Brain microvascular endothelial cell (primary cell): ENCODE results near the gene SLC19A1.

Source experiments
- DNase-seq: peaks from one replicate; pipeline ENCODE4 v3.0.0-alpha.2; 2020
- H3K27ac ChIP-seq: fragments of 250-450 bp; sonication (Bioruptor Pico); 2 replicates; pipeline ENCODE4 v1.5.1; 2020; ENCODE audit warnings: mild to moderate bottlenecking, moderate library complexity
- H3K27me3 ChIP-seq: fragments of 250-450 bp; sonication (Bioruptor Pico); replicated peaks from 2 replicates; pipeline ENCODE4 v1.5.1; 2020; ENCODE audit warnings: mild to moderate bottlenecking
- H3K36me3 ChIP-seq: fragments of 250-450 bp; sonication (Bioruptor Pico); replicated peaks from 2 replicates; pipeline ENCODE4 v1.5.1; 2020; ENCODE audit warnings: mild to moderate bottlenecking
- H3K4me3 ChIP-seq: 2 replicates; pipeline ENCODE4 v1.5.1; 2011; ENCODE audit warnings: low read depth, mild to moderate bottlenecking, control low read depth, low read length, moderate library complexity
- CTCF ChIP-seq: IDR thresholded peaks from 2 replicates; pipeline ENCODE4 v1.5.1; 2011; ENCODE audit warnings: low read depth, mild to moderate bottlenecking, moderate library complexity, low read length, control low read depth, inconsistent platforms; ENCODE audit errors: missing control alignments
- in situ Hi-C: cut with HindIII; loops from 2 replicates; pipeline ENCODE4 v1.10.0; 2017; ENCODE audit warnings: low sequenced_read_pairs, low pct_ligation_motif_present

The SLC19A1 gene

GRCh38 chr21:45479691-45480675, 62.3 kb downstream of the SLC19A1 start:
- no peak for DNase-seq
- peaks cover 82% of the 10 kb centered on the region for H3K36me3 ChIP-seq
- no peak overlapping the region for H3K27ac ChIP-seq
- no peak overlapping the region for H3K4me3 ChIP-seq
- no peaks in the 10 kb centered on the region for H3K27me3 ChIP-seq
- in situ Hi-C loops, result no loop called here
- TF ChIP-seq CTCF, result no peak

GRCh38 chr21:45478816-45479669, 63.2 kb downstream of the SLC19A1 start:
- Histone ChIP-seq H3K27me3 (no peaks in the 10 kb centered on the region), H3K36me3 (peaks cover 83% of the 10 kb centered on the region), H3K4me3 (no peak overlapping the region), H3K27ac (no peak overlapping the region)
- TF ChIP-seq CTCF, result no peak
- in situ Hi-C loops, result no loop called here
- no peak for DNase-seq

- in situ Hi-C loops, result no loop called here
- Histone ChIP-seq H3K27ac (peak overlapping the region; percentile 46), H3K4me3 (no peak overlapping the region), H3K27me3 (no peaks in the 10 kb centered on the region), H3K36me3 (peaks cover 82% of the 10 kb centered on the region)
- peak; percentile 88 for TF ChIP-seq CTCF
- peak; percentile 68 for DNase-seq
Measured at GRCh38 chr21:45478115-45478801, 64.0 kb downstream of the SLC19A1 start.

- H3K27me3 ChIP-seq, result no peaks in the 10 kb centered on the region
- TF ChIP-seq CTCF, result no peak
- DNase-seq, result no peak
- peak overlapping the region; percentile 46 for H3K27ac ChIP-seq
- H3K36me3 ChIP-seq, result peaks cover 77% of the 10 kb centered on the region
- no peak overlapping the region for H3K4me3 ChIP-seq
- in situ Hi-C loops, result no loop called here
Measured at GRCh38 chr21:45477176-45478114, 64.8 kb downstream of the SLC19A1 start.

- no peaks in the 10 kb centered on the region for H3K27me3 ChIP-seq
- no peak overlapping the region for H3K27ac ChIP-seq
- in situ Hi-C loops, result no loop called here
- no peak for TF ChIP-seq CTCF
- no peak overlapping the region for H3K4me3 ChIP-seq
- H3K36me3 ChIP-seq, result peaks cover 68% of the 10 kb centered on the region
- no peak for DNase-seq
Measured at GRCh38 chr21:45476582-45476981, 65.7 kb downstream of the SLC19A1 start.
